K562 (cell line): ENCODE measurements around the gene BSN. TPM values are rescaled to one million over a fixed set of nuclear protein-coding genes. Genes with fewer than 3 reads are reported as not detected.

Experiments used
- ATF1 ChIP-seq, 2 experiments: fragments of 450-650 bp in 1 of 2; IDR thresholded peaks; 2 replicates each; pipeline ENCODE4 v1.6.1; 2016; ENCODE audit warnings: missing compliant biosample characterization in 1 of 2, missing genetic modification characterization in 1 of 2
- CBX1 ChIP-seq: sonication (generic); IDR thresholded peaks from 2 replicates; pipeline ENCODE4 v1.6.1; 2016; ENCODE audit warnings: antibody characterized with exemption, low read depth, mild to moderate bottlenecking
- CUX1 ChIP-seq: fragments of 200-800 bp; sonication (Bioruptor generic); IDR thresholded peaks from 2 replicates; pipeline ENCODE4 v1.6.1; 2016; ENCODE audit warnings: missing genetic modification characterization, missing compliant biosample characterization
- HCFC1 ChIP-seq: IDR thresholded peaks from 2 replicates; pipeline ENCODE4 v1.6.1; 2012; ENCODE audit warnings: low read depth, low read length, improper control_type of control experiment
- HES1 ChIP-seq: fragments of 450-650 bp; IDR thresholded peaks from 2 replicates; pipeline ENCODE4 v1.6.1; 2016; ENCODE audit warnings: low read depth, mild to moderate bottlenecking, moderate library complexity
- HNRNPLL ChIP-seq: fragments of 200-400 bp; formaldehyde crosslinking; IDR thresholded peaks from 2 replicates; pipeline ENCODE4 v1.6.1; 2017; ENCODE audit warnings: low read length, low read depth, mild to moderate bottlenecking; ENCODE audit not compliant: poor library complexity, severe bottlenecking
- KLF16 ChIP-seq: IDR thresholded peaks from 2 replicates; pipeline ENCODE4 v1.6.1; 2016; ENCODE audit warnings: antibody characterized with exemption
- NCOA4 ChIP-seq: fragments of 450-650 bp; IDR thresholded peaks from 2 replicates; pipeline ENCODE4 v1.6.1; 2018; ENCODE audit warnings: mild to moderate bottlenecking; ENCODE audit not compliant: partially characterized antibody
- RAD21 ChIP-seq, 2 experiments: fragments of 250-450 bp in 1 of 2; fragments of 450-650 bp in 1 of 2; sonication (Bioruptor Pico) in 1 of 2; formaldehyde crosslinking in 1 of 2; IDR thresholded peaks in 1 of 2; conservative IDR thresholded peaks in 1 of 2; 2 replicates each; pipeline versions ENCODE4 v1.4.0 to v1.8.0; 2020 to 2022; ENCODE audit warnings: mild to moderate bottlenecking in 2 of 2, moderate library complexity in 1 of 2
- RB1 ChIP-seq: fragments of 450-650 bp; IDR thresholded peaks from 2 replicates; pipeline ENCODE4 v1.6.1; 2017; ENCODE audit warnings: low read depth, mild to moderate bottlenecking
- RBM25 ChIP-seq: fragments of 200-400 bp; formaldehyde crosslinking; IDR thresholded peaks from 2 replicates; pipeline ENCODE4 v1.6.1; 2018; ENCODE audit warnings: low read length, low read depth, moderate library complexity; ENCODE audit not compliant: severe bottlenecking
- RBM39 ChIP-seq: fragments of 200-400 bp; formaldehyde crosslinking; optimal IDR thresholded peaks from 2 replicates; pipeline ENCODE3; 2018; ENCODE audit warnings: low read depth, low read length
- SRF ChIP-seq, 2 experiments: fragments of 250-450, 450-650 bp in 1 of 2; sonication (Bioruptor Pico) in 1 of 2; sonication (generic) in 1 of 2; formaldehyde crosslinking; IDR thresholded peaks; 2 replicates each; pipeline versions ENCODE4 v1.5.0 to v1.5.1; 2020 to 2022; ENCODE audit warnings: mild to moderate bottlenecking in 1 of 2, missing genetic modification reagents in 1 of 2
- ZBTB43 ChIP-seq: sonication (generic); formaldehyde crosslinking; IDR thresholded peaks from 2 replicates; pipeline ENCODE4 v1.8.0; 2023; ENCODE audit warnings: mild to moderate bottlenecking, missing genetic modification reagents
- ZNF639 ChIP-seq, 2 experiments: fragments of 200-800 bp in 1 of 2; sonication (Bioruptor generic) in 1 of 2; sonication (generic) in 1 of 2; formaldehyde crosslinking in 1 of 2; IDR thresholded peaks in 1 of 2; conservative IDR thresholded peaks in 1 of 2; 2 replicates each; pipeline versions ENCODE4 v1.5.0 to v1.6.1; 2016 to 2020; ENCODE audit warnings: missing compliant biosample characterization in 1 of 2, missing genetic modification characterization in 1 of 2, missing genetic modification reagents in 1 of 2
- polyA plus RNA-seq, 8 experiments: library from polyadenylated mRNA; depleted of rRNA in 4 of 8; stranded (reverse) in 5 of 8; unstranded in 3 of 8; fragments of >200 nt; fragmentation: Nextera tagmentation in 2 of 8; fragmentation: Illumina TruSeq in 1 of 8; extraction: Ambion mirVana in 2 of 8; extraction: Trizol in 1 of 8; gene quantifications; 2 replicates each; pipeline versions ENCODE4 v1.2.1 to v1.2.3, GENCODE V29; 2011 to 2014; ENCODE audit warnings: inconsistent platforms in 1 of 8, missing spikeins in 1 of 8
- total RNA-seq, 7 experiments: library from RNA; depleted of rRNA in 6 of 7; stranded (reverse); fragments of >200 nt in 6 of 7; fragmentation: Illumina TruSeq in 2 of 7; extraction: Trizol in 2 of 7; gene quantifications; 2 replicates each; pipeline versions ENCODE4 v1.2.1 to v1.2.3, GENCODE V29; 2011 to 2021; ENCODE audit warnings: low replicate concordance in 1 of 7

BSN gene
- total and polyA plus RNA-seq, 9 of the 15 experiments (the other 6 are each of a cell fraction or from before 2014, with no cell fraction given): 0.03 to 1.5 (median 0.29) TPM

GRCh38 chr3:49539659-49540560, 14.4 kb upstream of the BSN start (continued):
- TF ChIP-seq CUX1 (CRISPR knock-in tag): no peak
- TF ChIP-seq SRF (CRISPR knock-in tag; IDR thresholded peaks at IDR 0.05): 0 out of 4 replicates have a peak, but pooled peaks of 1 of the 2 experiments have one; percentile 42
- TF ChIP-seq ZBTB43 (CRISPR knock-in tag): no peak
- TF ChIP-seq RBM39: no peak
- peak in 1 of 2 experiments; percentile 50; a peak in 1 of 4 replicates for TF ChIP-seq ZNF639 (CRISPR knock-in tag; conservative IDR thresholded peaks at IDR 0.05 in 1 of 2, IDR thresholded peaks at IDR 0.05 in 1 of 2)
- TF ChIP-seq HES1: no peak
- TF ChIP-seq NCOA4: no peak
- TF ChIP-seq HCFC1: 0 out of 2 replicates have a peak, but pooled peaks have one; percentile 10
- peak; percentile 85 to 90 for TF ChIP-seq RAD21 (CRISPR knock-in tag; conservative IDR thresholded peaks at IDR 0.05 in 1 of 2, IDR thresholded peaks at IDR 0.05 in 1 of 2)
- no peak for TF ChIP-seq KLF16
- no peak for TF ChIP-seq RBM25
- peak; percentile 68; the same call in 1 of the 2 replicates for TF ChIP-seq RB1
- TF ChIP-seq ATF1 (CRISPR knock-in tag; IDR thresholded peaks at IDR 0.05): no peak
- TF ChIP-seq ATF1 (tag; IDR thresholded peaks at IDR 0.05): 0 out of 2 replicates have a peak, but pooled peaks have one; percentile 15
- no peak for TF ChIP-seq CBX1
- TF ChIP-seq HNRNPLL: peak; percentile 29
